GM19043 (cell line): ENCODE data around the gene TEAD3.
"Not testable (repeated sequence)": the region's sequence is repeated elsewhere in the genome, so short reads cannot be mapped to it uniquely, and the experiment has no call there.

Experiments
- ATAC-seq: cut with Tn5 transposase; IDR thresholded peaks from one replicate; pipeline ENCODE4 v1.9.1; 2021; ENCODE audit warnings: low read depth; ENCODE audit not compliant: unreplicated experiment

Gene TEAD3

DNA sequence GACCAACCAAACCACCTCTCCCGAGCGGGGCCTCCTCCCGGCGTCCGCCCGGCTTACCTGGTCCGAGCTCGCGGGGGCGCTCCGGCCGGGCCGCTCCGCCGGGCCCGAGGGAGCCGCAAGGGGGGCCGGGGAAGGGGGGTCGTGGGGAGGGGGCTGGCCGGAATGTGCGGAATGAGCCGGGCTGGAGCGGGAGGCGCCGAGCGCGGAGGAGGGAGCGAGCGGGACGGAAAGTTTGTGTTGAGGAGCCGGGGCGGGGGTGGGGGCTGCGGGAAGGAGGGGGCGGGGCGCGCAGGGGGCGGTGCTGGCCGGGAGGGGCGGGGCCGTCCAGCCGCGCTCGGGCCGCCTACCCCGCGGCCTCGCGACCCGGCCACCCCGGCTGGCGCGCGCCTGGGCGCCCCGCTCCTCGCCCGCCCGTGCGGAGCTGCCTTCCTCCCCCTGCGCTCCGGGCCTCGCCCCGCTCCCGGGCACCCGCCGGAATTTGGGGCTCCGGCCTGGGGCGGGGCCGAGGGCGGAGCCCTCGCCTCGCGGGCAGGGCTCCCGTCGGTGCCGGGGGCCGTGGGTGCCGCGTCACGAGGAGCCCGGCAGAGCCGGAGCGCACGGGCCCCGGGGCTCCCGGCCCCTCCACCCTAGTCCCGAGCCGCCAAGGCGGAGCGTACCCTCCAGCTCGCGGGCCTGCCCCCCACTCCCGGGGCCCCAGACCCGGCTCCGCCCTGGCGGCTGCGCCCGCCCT lies at the start of gene TEAD3:
TSS of gene TEAD3 (minus strand) at position 239 of the 730 bp plus-strand sequence.
- no peak for ATAC-seq

DNA sequence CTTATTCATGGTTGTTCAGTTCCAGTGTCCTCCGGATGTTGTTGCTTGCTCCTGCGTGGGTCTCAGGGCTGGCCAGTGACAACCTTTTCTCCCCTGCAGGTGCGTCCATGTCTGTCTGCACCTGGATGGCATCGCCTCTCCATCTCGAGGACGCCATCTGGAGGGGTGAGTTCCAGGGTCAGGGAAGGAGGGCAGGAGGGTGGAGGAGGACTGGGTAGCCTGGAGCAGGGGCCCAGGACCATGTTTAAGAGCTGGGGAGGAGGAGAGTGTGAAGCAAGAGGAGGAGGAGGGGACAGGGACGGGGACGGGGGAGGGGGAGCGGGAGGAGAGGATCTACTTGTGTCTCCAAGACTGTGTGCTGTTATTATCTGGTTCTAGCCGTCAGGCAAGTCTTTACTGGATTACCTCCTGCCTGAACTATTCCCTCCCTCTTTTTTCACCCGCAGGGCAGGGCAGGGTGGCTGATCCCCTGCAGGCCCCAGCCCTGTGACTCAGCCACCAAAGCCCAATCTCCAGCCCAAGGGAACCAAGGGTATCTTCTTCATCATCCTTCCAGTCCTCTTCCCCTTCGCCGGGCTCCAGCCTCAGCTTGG lies 48.0 kb upstream of the TEAD3 start:
- ATAC-seq = no peak

DNA sequence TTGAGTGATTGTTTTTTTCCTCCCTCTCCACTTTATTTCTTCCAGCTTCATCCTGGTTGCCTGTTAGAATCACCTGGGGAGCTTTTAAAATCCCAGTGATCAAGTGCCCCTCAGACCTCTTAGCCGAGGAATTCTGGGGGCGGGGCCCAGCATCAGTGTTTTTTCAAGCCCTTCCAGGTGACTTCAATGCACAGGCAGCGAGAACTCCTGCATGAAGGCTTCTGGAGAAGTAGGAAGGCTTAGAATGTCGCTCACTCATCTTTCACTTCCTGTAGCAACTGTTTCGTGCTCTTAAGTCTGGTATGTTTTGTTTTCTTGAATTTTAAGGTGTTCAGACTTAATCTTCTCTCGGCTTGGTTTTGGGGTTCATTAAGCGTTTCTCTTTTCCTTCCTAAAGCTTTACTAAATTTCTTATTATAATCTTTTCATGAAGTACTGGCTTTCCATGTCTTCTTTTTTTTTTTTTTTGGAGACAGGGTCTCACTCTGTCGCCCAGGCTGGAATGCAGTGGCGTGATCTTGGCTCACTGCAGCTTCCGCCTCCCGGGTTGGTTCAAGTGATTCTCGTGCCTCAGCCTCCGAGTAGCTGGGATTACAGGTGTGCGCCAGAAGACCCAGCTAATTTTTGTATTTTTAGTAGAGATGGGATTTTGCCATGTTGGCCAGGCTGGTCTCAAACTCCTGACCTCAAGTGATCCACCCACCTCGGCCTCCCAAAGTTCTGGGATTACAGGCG lies 46.7 kb upstream of the TEAD3 start:
- no peak for ATAC-seq

DNA sequence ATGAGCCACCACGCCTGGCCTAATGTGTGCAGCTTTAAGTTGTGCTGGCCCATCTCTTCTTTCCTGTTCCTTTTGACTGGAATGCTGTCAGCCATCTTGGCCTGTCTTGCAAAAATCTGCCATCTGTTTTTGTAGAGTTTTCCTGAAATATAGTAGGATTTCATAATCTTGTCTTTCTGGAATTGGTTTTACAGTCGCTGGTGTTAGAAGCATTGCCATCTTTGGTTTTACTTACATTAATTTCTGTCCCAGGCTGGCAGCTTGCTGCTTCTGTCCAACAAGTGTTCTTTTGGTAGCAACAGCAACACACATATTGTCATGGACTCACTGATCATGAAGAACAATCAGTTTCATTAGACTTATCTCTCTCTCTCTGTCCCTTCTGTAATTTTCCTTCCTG lies 45.0 kb upstream of the TEAD3 start:
- ATAC-seq = no peak

DNA sequence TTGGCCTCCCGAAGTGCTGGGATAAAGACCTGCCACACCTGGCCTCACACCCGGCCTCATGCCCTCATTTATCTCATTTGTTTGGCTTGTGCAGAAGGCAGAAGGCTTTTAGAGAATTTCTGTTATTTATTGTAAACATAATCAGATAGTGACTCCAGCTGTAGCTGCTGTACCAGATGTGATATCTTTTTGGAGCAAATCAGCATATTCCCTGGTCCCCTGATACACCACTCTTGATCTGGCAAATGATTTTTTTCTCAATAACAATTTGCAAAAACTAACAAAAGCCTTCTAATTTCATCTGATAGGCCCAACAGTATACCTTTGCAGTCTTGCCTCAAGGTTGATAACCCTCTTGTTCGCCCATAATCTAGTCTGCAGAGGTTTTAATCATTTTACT lies 42.3 kb upstream of the TEAD3 start:
- no peak for ATAC-seq

- not testable (repeated sequence) for ATAC-seq
These were observed 39.0 kb upstream of the TEAD3 start for GRCh38 chr6:35535847-35536246.

- no peak for ATAC-seq
These were observed 37.7 kb upstream of the TEAD3 start for GRCh38 chr6:35534407-35535170.

GRCh38 chr6:35533981-35534380 lies 37.1 kb upstream of the TEAD3 start:
- no peak for ATAC-seq

DNA sequence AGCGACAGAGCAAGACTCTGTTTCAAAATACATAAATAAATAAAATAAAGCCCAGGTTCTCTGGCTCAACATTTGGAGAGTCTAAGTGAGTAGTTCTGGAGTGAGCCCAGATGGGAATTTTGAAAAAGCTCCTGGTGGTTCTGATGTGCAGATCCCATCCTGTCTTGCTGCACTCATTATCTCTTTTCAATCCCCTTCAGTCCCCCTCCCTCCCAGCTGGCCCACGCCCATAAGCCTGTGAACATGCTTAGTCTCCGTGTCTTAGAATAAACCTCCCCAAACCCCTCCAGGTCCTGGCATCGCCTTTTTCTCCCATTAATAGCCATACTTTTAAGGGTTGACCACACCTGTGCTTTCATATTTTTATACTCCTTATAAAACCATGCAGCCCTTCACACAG lies 35.2 kb upstream of the TEAD3 start:
- no peak for ATAC-seq

DNA sequence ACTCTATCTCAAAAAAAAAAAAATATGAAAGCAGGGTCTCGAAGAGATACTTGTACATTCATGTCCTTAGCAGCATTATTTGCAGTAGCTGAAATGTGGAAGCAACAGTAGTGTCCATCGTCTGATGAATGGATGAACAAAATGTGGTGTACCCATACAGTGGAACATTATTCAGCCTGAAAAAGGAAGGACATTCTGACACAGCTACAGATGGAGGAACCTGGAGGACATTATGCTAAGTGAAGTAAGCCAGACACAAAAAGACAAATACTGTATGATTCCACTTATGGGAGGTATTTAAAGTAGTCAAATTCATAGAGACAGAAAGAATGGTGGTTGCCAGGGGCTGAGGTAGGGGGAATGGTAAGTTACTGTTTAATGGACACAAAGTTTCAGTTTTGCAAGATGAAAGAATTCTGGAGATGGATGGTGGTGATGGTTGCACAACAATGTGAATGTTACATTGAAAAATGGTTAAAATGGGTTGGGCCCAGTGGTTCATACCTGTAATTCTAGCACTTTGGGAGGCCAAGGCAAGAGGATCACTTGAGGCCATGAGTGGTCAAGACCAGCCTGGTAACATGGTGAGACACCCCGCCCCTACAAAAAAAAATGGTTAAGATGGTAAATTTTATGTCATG lies 27.6 kb upstream of the TEAD3 start:
- ATAC-seq = no peak

DNA sequence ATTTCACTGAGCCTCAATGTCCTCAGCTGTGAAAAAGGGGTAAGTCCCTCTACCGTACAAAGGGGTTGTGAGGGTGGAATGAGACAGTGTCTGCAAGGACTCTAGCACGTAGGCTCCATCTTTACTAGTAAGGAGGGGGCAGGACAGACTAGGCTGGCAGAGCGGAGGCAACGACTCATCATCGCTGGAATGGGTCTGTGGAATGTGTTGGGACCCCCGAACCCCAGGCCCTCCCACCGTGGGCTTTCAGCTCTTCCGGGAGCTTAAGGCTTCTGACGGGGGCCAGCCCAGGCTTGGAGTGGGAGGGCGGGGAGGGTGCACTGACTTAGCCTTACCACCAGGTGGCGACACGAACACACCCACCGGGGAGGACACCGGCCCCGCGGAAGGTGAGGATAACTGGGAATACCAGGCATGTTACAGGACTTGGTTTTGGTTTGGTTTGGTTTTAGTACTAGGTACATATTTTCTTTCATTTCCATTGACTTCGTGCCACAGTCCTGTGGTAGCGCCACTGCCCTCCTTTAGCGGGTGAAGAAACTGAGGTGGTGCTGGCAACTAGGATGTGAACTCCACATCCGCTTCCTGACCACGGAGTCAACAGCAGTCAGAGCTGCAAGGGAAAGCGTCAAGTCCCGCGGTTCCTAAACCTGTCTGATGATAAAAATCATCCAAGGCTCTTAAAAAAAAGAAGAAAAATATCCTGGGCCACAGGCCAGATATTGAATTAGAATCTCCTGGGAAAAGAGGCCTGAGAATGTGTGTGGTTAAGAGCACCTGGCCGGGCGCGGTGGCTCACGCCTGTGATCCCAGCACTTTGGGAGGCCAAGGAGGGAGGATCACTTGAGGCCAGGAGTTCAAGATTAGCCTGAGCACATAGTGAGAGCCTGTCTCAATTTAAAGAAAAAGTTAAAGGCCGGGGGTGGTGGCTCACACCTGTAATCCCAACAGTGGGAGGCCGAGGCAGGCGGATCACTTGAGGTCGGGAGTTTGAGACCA lies 26.1 kb upstream of the TEAD3 start:
- no peak for ATAC-seq

- ATAC-seq = no peak
These were observed 25.3 kb upstream of the TEAD3 start for GRCh38 chr6:35522151-35522550.

DNA sequence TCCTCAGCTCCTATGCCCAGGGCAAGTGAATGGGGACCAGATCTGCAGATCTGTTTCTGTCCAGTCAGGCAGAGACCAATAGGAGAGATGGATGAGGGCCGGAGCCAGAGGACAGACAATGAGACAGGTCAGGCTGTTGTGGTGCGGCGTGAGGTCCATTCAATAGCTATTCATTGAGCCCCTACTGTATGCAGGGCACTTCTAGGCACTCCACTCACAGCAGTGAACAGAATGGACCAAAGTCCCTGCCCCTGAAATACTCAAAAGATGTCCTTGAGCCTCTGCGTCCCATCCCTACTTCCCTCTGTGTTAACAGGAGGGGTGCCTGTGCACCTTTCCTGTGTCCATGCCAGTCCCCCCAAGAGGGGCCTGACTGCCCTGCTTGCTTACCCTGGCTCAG lies 24.4 kb upstream of the TEAD3 start:
- no peak for ATAC-seq

- ATAC-seq = no peak
These were observed 22.6 kb upstream of the TEAD3 start for GRCh38 chr6:35519313-35520015.

DNA sequence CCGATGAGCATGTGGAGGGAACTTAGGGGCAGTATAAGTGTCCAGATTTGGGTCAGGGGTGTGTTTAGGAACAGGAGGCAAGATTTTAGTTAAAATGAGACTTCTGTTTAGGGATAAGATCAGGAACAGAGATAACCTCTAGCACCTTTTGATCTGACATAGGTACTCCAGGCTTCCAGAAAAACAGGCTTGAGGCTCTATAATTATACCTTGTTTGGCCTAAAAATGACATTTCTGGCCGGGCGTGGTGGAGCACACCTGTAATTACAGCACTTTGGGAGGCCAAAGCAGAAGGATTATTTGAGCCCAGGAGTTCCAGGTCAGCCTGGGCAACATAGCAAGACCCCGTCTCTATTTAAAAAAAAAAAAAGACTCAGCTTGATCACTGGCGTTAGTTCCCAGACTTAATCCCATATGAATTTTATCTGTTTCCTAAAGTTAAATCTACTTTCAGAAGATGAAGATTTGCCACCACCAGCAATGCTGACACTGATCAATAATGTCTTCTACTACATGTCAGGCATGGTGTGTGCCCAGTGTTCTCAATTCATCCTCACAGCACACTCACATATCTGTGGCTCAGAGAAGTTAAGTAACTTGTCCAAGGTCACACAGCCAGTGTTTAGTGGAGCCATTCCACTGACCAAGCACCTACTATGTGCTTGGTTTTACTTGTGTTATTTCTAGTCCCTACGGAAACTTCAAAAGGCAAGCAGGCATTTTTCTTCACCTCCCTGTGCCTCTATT lies 21.9 kb upstream of the TEAD3 start:
- no peak for ATAC-seq

- not testable (repeated sequence) for ATAC-seq
These were observed 21.1 kb upstream of the TEAD3 start for GRCh38 chr6:35517978-35518377.

- no peak for ATAC-seq
These were observed 19.8 kb upstream of the TEAD3 start for GRCh38 chr6:35516712-35517111.

DNA sequence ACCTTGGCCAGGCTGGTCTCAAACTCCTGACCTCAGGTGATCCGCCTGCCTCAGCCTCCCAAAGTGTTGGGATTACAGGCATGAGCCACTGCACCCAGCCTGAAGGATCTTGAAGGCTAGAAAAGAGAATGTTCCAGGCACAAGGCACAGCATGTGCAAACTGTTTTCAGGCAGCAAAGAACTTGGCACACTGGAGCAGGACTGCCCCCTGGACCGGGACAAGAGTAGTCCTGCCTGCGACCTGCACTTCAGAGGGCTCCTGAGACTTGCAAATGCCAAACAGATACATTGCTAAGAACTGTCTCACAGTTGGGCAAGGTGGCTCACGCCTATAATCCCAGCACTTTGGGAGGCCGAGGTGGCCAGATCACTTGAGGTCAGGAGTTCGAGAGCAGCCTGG lies 19.1 kb upstream of the TEAD3 start:
- not testable (repeated sequence) for ATAC-seq
